HepG2 (cell line): ENCODE results near the gene TAL2. TPM values are rescaled to one million over a fixed set of nuclear protein-coding genes. Genes with fewer than 3 reads are reported as not detected.

Experiments
- ATAC-seq: fragments of 200-7000 bp; cut with Tn5 transposase; 3 replicates; pipeline ENCODE4 v1.9.1; 2020; ENCODE audit warnings: mild to moderate bottlenecking, moderate library complexity
- BruUV-seq: library from RNA; stranded (reverse); fragments of 400-500 nt; replicated peaks from 2 replicates; lab custom pipeline; 2021; lab: Mats Ljungman, UMichigan
- CTCF ChIA-PET: fragments of 300-600 bp; formaldehyde crosslinking; extraction: SDS; loops from one replicate; lab custom pipeline; 2021; ENCODE audit warnings: low total read pairs, inconsistent platforms, low intra/inter-chr PET ratio; lab: Yijun Ruan, JAX
- POLR2A ChIA-PET: fragments of 350-600 bp; sonication (Branson Sonifier 250); formaldehyde crosslinking; loops from one replicate; lab custom pipeline; 2020; ENCODE audit warnings: antibody characterized with exemption, inconsistent platforms; lab: Yijun Ruan, JAX
- DNase-seq: peaks from one replicate; pipeline ENCODE4 v3.0.0-alpha.2; 2015; ENCODE audit warnings: low spot score
- FAIRE-seq: peaks from 3 replicates; lab custom pipeline; 2011; peaks lifted over from hg19 to GRCh38; lab: Jason Lieb, UNC
- H2AFZ ChIP-seq: one replicate; pipeline ENCODE4 v1.6.1; 2011; ENCODE audit warnings: low read length, inconsistent platforms
- H3K27ac ChIP-seq: fragments of 300-600 bp; 3 replicates; pipeline ENCODE4 v1.8.0; 2011; ENCODE audit warnings: mixed run types, mild to moderate bottlenecking, mixed read lengths, low read length, inconsistent platforms; ENCODE audit not compliant: insufficient read depth; ENCODE audit errors: extremely low read length
- H3K27me3 ChIP-seq, 2 experiments: fragments of 200-600 bp in 1 of 2; 2 replicates in 1 of 2; 3 replicates in 1 of 2; pipeline versions ENCODE4 v1.6.0 to v1.8.0; 2011; ENCODE audit warnings: low read length in 2 of 2, mild to moderate bottlenecking in 2 of 2, moderate library complexity in 2 of 2, inconsistent platforms in 1 of 2; ENCODE audit not compliant: insufficient read depth in 2 of 2, control insufficient read depth in 1 of 2
- H3K36me3 ChIP-seq, 2 experiments: fragments of 200-600 bp in 1 of 2; replicated peaks in 1 of 2; 2 replicates in 1 of 2; 3 replicates in 1 of 2; pipeline versions ENCODE4 v1.5.1 to v1.8.0; 2011; ENCODE audit warnings: low read length in 2 of 2, inconsistent platforms in 1 of 2; ENCODE audit not compliant: insufficient read depth in 2 of 2, control insufficient read depth in 1 of 2
- H3K4me1 ChIP-seq: 2 replicates; pipeline ENCODE4 v1.5.1; 2012; ENCODE audit warnings: low read length, inconsistent platforms; ENCODE audit not compliant: insufficient read depth
- H3K4me2 ChIP-seq: 2 replicates; pipeline ENCODE4 v1.6.0; 2011; ENCODE audit warnings: low read depth, low read length, inconsistent platforms
- H3K4me3 ChIP-seq, 3 experiments: fragments of 200-600 bp in 1 of 3; sonication (generic), shearing (Covaris generic) in 1 of 3; replicated peaks in 1 of 3; 2 replicates each; pipeline ENCODE4 v1.5.1; 2011 to 2016; ENCODE audit warnings: low read length in 3 of 3, inconsistent platforms in 2 of 3, low read depth in 2 of 3, mild to moderate bottlenecking in 2 of 3, control low read depth in 1 of 3, mixed read lengths in 1 of 3; ENCODE audit not compliant: insufficient read depth in 1 of 3
- H3K79me2 ChIP-seq: one replicate; pipeline ENCODE4 v1.6.1; 2011; ENCODE audit warnings: low read length, inconsistent platforms; ENCODE audit not compliant: insufficient read depth
- H3K9ac ChIP-seq: 2 replicates; pipeline ENCODE4 v1.6.0; 2011; ENCODE audit warnings: mild to moderate bottlenecking, low read depth, low read length, inconsistent platforms; ENCODE audit not compliant: insufficient read depth
- H3K9me3 ChIP-seq: 2 replicates; pipeline ENCODE4 v1.5.1; 2012; ENCODE audit warnings: mild to moderate bottlenecking, low read length
- H4K20me1 ChIP-seq: 2 replicates; pipeline ENCODE4 v1.6.0; 2011; ENCODE audit warnings: inconsistent platforms, mild to moderate bottlenecking, low read length, moderate library complexity; ENCODE audit not compliant: insufficient read depth
- AGO1 ChIP-seq: fragments of 200-400 bp; formaldehyde crosslinking; IDR thresholded peaks from 2 replicates; pipeline ENCODE4 v1.6.1; 2017; ENCODE audit warnings: mild to moderate bottlenecking, low read depth, low read length, moderate library complexity; ENCODE audit not compliant: poor library complexity, severe bottlenecking
- EED ChIP-seq: sonication (generic); formaldehyde crosslinking; IDR thresholded peaks from 2 replicates; pipeline ENCODE4 v1.5.0; 2020; ENCODE audit warnings: mild to moderate bottlenecking, missing genetic modification reagents
- MEIS1 ChIP-seq: sonication (generic); formaldehyde crosslinking; IDR thresholded peaks from 2 replicates; pipeline ENCODE4 v1.9.0; 2021; ENCODE audit warnings: mild to moderate bottlenecking, missing genetic modification reagents, moderate library complexity, borderline replicate concordance
- SNRNP70 ChIP-seq: fragments of 200-400 bp; formaldehyde crosslinking; IDR thresholded peaks from 2 replicates; pipeline ENCODE4 v1.6.1; 2017; ENCODE audit warnings: mild to moderate bottlenecking, low read depth, low read length, moderate library complexity
- ZNF235 ChIP-seq: sonication (generic); formaldehyde crosslinking; IDR thresholded peaks from 2 replicates; pipeline ENCODE4 v1.8.1; 2023; ENCODE audit warnings: mild to moderate bottlenecking, missing genetic modification reagents, borderline replicate concordance
- WGBS: methylation state at CpG from one replicate; pipeline ENCODE4 v1.1.6; 2017; ENCODE audit warnings: low lambda C conversion rate; 5-methylcytosine and 5-hydroxymethylcytosine counted together
- in situ Hi-C: cut with HindIII; loops from 2 replicates; pipeline ENCODE4 v1.10.0; 2017; ENCODE audit warnings: low pct_unique_long_range_greater_than_20kb; ENCODE audit not compliant: extremely low pct_ligation_motif_present
- intact Hi-C: fragments of 100-400 bp; cut with micrococcal nuclease; formaldehyde crosslinking; loops from one replicate; pipeline ENCODE4 v1.10.0; 2022; ENCODE audit not compliant: unreplicated experiment
- polyA plus RNA-seq, 8 experiments: library from polyadenylated mRNA; depleted of rRNA in 3 of 8; stranded (reverse) in 7 of 8; unstranded in 1 of 8; fragments of >200 nt; fragmentation: Illumina TruSeq in 4 of 8; extraction: Trizol in 4 of 8; gene quantifications; 2 replicates each; pipeline versions ENCODE4 v1.2.1 to v1.2.3, GENCODE V29; 2011 to 2016; ENCODE audit warnings: low read depth in 4 of 8, missing spikeins in 1 of 8, mixed read lengths in 1 of 8; ENCODE audit not compliant: insufficient read depth in 1 of 8
- total RNA-seq, 5 experiments: library from RNA; depleted of rRNA; stranded (reverse); fragments of >200 nt; fragmentation: Illumina TruSeq; extraction: Trizol; gene quantifications; 2 replicates each; pipeline ENCODE4 v1.2.3, GENCODE V29; 2016; ENCODE audit warnings: low read depth in 1 of 5
- TF ChIP-seq, protein P1 (sequence below): sonication (generic); formaldehyde crosslinking; IDR thresholded peaks from 2 replicates; pipeline ENCODE4 v1.4.0; 2020; ENCODE audit warnings: mild to moderate bottlenecking, missing genetic modification reagents
- TF ChIP-seq, protein P2 (sequence below): sonication (generic); formaldehyde crosslinking; IDR thresholded peaks from 2 replicates; pipeline ENCODE4 v1.5.0; 2020; ENCODE audit warnings: mild to moderate bottlenecking, missing genetic modification reagents

Gene TAL2
- total and polyA plus RNA-seq, 2 of the 13 experiments (the other 11 are each of a cell fraction or from before 2014, with no cell fraction given): 0.22 TPM; not detected in 1

DNA sequence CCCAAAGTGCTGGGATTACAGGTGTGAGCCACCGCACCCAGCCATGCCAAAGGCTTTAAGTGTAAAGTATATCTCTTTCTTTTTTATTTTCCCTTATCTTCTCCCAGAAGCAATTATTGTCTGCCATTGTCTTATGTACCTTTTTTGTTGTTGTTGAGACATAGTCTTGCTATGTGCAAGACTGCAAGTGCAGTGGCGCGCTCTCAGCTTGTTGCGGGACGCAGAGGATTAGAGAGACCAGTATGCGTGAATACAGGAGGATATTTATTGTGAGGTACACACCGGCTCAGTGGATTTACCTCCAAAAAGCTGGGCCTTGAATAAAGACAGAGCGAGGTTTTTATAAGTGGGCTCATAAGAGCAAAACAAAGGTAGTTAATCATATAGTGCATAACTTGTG is 43.9 kb downstream of the TAL2 start:
- BruUV-seq: no TSS peak
- H3K4me1 ChIP-seq: no peaks in the 10 kb centered on the region
- 97% methylated on average over 8 of the region's 8 CpGs for WGBS
- in situ Hi-C loops: no loop called here
- CTCF ChIA-PET: no interaction called here
- intact Hi-C loops: no loop called here
- no peak overlapping the region for H3K4me3 ChIP-seq
- no peak overlapping the region for H2AFZ ChIP-seq
- DNase-seq: no peak
- no peak for FAIRE-seq
- H4K20me1 ChIP-seq: no peaks in the 10 kb centered on the region
- H3K27ac ChIP-seq: no peak overlapping the region
- H3K79me2 ChIP-seq: no peaks in the 10 kb centered on the region
- no peak for ATAC-seq
- peaks cover 0 to 7% of the 10 kb centered on the region in 2 experiments; a peak in 1 of 5 replicates for H3K36me3 ChIP-seq
- H3K4me2 ChIP-seq: no peak overlapping the region
- TF ChIP-seq ZNF235 (CRISPR knock-in tag) (no peak), SNRNP70 (no peak), AGO1 (no peak), EED (no peak), MEIS1 (no peak)
- TF ChIP-seq, protein P1, sequence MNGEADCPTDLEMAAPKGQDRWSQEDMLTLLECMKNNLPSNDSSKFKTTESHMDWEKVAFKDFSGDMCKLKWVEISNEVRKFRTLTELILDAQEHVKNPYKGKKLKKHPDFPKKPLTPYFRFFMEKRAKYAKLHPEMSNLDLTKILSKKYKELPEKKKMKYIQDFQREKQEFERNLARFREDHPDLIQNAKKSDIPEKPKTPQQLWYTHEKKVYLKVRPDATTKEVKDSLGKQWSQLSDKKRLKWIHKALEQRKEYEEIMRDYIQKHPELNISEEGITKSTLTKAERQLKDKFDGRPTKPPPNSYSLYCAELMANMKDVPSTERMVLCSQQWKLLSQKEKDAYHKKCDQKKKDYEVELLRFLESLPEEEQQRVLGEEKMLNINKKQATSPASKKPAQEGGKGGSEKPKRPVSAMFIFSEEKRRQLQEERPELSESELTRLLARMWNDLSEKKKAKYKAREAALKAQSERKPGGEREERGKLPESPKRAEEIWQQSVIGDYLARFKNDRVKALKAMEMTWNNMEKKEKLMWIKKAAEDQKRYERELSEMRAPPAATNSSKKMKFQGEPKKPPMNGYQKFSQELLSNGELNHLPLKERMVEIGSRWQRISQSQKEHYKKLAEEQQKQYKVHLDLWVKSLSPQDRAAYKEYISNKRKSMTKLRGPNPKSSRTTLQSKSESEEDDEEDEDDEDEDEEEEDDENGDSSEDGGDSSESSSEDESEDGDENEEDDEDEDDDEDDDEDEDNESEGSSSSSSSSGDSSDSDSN (CRISPR knock-in tag): no peak
- TF ChIP-seq, protein P2, sequence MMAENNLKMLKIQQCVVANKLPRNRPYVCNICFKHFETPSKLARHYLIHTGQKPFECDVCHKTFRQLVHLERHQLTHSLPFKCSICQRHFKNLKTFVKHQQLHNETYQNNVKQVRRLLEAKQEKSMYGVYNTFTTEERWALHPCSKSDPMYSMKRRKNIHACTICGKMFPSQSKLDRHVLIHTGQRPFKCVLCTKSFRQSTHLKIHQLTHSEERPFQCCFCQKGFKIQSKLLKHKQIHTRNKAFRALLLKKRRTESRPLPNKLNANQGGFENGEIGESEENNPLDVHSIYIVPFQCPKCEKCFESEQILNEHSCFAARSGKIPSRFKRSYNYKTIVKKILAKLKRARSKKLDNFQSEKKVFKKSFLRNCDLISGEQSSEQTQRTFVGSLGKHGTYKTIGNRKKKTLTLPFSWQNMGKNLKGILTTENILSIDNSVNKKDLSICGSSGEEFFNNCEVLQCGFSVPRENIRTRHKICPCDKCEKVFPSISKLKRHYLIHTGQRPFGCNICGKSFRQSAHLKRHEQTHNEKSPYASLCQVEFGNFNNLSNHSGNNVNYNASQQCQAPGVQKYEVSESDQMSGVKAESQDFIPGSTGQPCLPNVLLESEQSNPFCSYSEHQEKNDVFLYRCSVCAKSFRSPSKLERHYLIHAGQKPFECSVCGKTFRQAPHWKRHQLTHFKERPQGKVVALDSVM (CRISPR knock-in tag): no peak
- TF ChIP-seq, all 625 proteins: peak for 0
- Histone ChIP-seq H3K9ac (no peak overlapping the region), H3K27me3 (no peaks in the 10 kb centered on the region), H3K9me3 (no peaks in the 10 kb centered on the region)
- POLR2A ChIA-PET: no interaction called here
